GM21737 (cell line): ENCODE data around the gene IQCH.

Experiments
- ATAC-seq: cut with Tn5 transposase; IDR thresholded peaks from one replicate; pipeline ENCODE4 v1.9.1; 2021; ENCODE audit warnings: mild to moderate bottlenecking, moderate library complexity; ENCODE audit not compliant: unreplicated experiment

The IQCH gene

DNA sequence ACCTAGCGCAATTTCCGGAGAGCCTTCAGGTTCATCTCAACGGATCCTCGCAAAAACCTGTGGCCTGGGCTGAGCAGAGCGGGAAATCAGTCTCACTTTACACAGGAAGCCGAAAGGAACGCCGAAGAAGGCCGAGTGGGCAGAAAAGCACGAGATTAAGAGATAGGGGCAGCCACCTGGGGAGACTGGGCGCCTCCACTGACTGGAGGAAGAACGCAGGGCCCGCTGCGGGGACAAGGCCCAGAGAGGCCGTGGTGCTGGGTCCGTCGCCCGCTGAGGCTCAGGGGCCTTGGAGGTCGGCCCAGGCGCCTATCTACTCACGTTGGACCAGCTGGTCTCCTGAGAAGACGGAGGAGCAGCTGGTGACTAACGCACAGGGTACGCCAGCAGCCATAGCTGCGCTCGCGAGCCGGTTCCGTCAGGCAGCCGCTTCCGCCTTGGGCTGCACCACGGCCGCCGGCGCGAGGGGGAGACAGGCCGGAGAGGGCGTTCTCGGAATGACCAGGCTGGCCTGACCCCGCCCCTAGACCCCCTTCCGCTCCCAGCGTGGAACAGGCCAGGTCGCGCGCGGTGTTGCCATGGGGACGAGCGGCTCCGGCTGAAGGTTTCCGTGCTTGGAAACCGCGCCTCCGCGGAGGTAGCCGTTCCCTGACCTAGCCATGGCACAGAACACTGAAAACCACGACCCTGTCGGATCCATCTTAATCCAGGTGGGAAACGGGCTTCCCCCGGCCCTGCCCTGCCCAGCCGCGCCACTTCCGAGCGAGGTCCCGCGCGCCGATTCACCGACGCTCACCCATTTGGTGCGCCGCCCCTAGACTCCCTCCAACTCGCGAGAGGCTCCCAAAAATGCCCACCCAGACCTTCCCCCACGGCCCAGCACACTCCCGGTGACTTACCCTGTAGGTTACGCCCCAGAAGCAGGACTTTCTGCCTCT is at the start of gene IQCH, which contains the start of gene AAGAB:
Gene IQCH (plus strand): TSS at position 549 of the 938 bp plus-strand sequence. CDS start 111 bp downstream, at position 660.
Gene AAGAB (minus strand): TSS at position 424 of the 938 bp plus-strand sequence. CDS start 30 bp downstream, at position 394.
- ATAC-seq, result peak; percentile 94

DNA sequence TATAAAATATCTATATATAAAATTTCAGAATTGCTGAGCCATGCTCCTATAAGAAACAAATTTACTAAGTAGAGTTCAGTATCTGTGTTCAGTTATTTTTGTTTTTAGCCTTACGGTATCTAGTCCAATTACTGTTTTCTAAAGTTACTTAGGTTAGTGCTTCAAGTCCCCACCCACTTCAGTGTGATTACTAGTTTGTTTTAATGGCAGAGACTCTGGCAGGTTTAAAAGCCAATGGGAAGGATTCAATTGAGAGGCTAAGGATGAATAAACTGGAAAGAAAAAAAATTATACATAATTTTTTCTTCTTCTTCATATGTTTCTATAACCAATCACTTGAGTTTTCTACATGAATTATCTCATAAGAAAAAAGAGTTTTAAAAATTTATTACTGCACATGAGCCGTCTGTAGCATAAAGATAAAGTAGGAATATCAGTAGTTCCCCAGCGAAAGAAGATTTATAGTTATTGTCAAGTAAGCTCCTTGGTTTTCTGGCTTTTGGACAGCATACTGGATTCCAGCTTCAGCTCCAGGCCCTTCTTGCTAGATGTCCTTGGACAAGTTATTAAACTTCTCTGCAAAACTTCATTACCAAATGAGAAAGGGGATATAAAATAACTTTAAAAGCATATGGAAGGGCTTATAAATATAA is 46.9 kb upstream of the IQCH start:
- no peak for ATAC-seq

DNA sequence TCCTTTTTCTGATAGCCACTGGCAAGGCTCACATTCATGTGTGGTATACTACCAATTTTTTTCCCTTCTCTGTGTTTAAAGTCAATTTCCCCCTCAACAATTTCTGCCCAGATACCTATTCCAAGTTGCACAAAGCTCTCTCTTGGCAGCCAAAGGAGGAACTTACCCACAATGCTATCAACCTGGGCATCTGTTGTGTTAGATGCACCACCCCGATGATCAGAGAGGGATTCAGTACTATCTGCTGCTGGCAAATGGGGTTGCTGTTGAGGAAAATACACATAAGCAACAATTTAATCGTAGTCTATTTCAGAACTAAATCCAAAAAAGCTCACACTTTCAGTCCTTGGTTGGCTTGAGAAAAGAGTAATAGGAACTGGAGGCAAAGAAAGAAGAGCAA is 46.2 kb upstream of the IQCH start:
- no peak for ATAC-seq

DNA sequence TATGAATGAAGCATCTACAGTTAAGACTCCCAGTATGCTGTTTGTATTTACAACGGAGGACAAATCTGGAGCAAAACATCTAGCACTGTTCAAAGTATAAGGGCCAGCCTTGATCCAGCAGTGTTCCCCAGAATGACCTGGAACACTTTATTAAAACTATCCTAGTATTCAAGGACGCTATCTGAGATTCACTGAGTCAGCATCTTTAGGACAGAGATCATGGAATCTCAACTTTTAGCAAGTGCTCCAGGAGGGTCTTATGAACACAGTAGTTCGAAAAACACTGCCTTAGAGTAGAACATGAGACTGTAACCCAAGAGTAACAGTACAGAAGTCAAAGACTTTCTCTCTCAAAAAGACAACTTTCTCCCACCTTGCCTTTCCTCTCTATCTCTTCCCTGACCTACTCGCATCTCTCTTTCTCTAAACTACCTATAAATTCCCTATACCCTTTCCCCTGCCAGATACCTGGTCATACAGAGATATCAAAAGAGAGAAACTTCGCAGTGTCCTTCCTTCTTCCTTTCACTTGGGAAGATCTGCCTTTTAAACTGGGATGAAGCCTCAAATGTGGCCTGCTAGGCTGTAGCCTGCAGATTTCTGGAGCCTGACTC is 43.9 kb upstream of the IQCH start:
- no peak for ATAC-seq

DNA sequence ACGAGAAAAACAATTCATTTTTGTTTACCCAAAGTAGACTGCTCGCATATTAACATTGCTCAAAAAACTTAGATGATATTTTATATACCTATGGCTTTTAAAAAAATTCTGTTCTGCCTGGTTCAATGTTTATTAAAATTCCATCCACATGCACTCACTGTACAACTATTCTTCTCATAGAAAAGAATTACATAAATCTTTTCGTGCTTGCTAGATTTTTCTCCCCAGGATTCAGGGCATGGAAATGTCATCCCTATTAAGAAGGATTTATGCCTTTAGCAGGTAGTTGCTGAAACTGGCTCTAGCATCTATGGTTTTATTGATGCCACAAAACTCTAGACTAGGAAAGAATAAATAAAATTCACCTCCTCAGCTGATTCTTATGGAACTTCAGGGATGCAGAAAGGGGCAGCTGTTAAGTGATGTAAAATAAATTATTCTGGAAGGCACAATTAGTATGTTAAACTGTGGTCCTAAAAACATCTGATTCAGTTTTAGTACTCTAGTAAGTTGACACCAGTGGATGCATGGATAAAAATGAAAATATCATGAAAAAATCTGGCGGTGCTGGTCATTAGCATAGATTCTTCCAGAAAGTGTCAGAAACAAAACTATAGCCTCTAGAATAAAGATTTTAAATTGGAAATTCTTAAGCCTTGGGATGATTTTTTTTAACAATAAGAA is 41.8 kb upstream of the IQCH start:
- no peak for ATAC-seq

DNA sequence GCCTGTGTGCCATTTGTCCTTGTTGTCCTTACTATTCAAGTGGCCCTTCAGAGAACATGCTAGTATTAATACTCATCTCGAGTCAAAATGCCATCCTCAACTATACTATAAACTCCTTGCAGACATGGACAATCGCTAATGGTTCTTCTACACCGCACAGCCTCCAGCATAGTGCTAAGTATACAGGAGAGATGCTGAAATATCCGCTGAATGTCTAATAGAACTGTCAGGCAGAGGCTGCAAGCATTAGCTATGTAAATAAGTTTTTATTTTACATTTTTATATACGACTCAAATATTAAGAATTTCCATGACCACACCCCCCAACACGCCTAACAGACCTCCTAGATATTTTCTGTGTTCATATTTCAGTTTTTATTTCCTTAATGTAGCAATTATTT is 39.5 kb upstream of the IQCH start:
- ATAC-seq, result no peak

DNA sequence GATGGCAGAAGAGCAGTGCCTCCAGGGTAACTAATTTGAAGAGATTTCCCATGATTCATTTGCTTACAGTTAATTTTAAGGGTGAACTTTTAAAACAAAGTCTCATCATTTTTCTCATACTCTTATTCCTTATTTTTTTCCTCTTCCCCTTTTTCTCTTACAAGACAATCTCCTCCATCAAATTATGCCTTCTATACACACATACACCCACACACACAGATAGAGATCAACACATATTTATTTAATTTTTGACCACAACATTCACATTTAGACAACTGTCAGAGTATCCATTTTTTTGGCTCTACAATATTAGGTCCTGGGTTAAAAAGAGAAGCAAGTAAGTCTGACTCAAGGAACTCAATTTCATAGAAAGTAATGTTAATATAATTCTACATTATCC is 37.7 kb upstream of the IQCH start:
- no peak for ATAC-seq

DNA sequence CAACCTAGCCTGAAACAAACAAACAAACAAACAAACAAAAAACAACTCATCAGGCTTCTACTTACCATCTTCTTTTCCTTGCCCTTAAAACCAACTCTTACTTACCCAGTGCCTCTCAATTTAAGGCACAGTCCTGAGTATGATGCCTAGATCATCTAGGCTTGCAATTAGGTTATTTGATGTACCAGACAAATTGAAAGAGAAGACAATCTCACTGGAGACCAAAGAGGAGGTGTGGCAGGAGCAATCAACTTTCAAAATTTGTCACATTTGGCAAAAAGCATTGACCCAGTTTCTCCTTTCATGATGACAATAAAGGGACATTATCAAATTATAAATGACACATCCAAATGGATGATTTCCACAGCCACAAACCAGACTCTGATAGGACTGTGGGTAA is 36.2 kb upstream of the IQCH start:
- no peak for ATAC-seq

DNA sequence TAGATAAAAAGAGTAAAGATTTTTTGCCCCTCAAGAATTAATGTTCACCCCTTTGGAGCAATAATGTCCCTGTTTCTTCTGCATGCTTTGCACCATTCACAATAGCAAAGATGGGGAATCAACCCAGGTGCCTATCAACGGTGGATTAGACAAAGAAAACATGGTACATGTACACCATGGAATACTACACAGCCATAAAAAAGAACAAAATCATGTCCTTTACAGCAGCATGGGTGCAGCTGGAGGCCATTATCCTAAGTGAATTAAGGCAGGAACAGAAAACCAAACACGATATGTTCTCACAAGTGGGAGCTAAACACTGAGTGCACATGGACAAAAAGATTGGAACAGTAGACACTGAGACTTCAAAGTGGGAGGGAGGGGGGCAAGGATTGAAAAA is 35.3 kb upstream of the IQCH start:
- no peak for ATAC-seq

DNA sequence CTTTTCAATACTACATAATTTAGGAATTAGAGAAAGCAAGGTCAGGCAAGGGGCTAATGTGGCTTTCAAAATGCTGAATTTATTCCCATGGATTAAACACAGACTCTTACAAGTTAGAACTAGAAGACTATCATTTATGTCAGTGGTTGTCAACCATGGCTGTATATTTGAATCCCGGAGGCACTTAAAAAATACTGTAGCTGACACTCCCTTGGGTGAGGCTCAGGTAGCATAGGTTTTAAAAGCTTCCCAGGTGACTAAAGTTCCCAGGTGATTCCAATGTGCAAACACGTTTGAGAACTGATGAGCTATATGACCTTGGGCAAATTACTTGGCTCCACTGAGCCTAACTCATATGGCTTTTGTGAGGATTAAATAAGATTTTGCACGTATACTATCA is 29.7 kb upstream of the IQCH start:
- no peak for ATAC-seq

DNA sequence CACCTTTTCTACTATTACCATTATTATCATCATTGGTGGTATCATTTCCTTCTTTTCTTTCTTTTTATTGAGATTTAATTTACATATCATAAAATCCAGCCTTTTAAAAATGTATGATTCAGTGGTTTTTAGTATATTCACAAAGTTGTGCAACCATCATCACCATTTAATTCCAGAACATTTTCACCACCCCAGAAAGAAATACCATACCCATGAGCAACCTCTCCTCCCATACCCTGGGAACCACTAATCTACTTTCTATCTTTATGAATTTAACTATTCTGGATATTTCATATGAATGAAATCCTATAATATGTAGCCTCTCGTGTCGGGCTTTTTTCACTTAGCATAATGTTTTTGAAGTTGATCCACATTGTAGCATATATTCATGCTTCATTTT is 29.2 kb upstream of the IQCH start:
- no peak for ATAC-seq

DNA sequence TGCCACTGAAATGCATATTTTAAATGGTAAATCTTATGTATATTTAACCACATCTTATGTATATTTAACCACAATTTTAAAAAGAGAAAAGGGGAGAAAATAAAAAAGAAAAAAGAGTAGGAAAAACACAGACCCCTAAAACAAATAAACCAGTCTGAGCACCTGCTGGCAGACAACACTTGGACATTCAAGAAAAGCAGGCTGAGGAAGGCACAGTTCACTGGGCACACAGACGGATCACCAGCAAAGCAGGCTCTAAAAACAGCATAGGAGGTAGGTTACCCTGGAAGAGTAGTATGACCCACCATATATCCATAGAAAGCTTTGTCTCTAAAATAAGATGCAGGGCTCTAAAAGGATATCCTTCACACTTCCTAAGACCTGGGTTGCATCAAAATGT is 27.2 kb upstream of the IQCH start:
- ATAC-seq, result no peak

DNA sequence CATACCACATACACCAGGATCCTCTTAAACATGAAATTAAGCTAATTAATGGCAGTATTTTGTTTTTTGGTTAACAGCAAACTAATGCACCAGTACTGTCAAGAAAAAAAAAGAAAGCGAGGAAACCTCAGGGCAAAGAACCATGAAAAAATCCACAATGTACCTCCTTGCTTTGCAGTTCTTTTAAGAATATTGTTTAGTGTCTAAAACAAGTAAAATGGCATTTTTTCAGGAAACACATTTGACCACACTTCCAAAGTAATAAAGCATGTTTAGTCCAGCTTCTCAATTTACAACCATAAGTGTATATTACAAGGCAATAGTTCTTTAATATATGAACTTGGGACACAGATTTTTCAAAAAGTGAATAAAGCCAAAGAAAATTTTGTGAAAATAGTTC is 26.7 kb upstream of the IQCH start:
- no peak for ATAC-seq

DNA sequence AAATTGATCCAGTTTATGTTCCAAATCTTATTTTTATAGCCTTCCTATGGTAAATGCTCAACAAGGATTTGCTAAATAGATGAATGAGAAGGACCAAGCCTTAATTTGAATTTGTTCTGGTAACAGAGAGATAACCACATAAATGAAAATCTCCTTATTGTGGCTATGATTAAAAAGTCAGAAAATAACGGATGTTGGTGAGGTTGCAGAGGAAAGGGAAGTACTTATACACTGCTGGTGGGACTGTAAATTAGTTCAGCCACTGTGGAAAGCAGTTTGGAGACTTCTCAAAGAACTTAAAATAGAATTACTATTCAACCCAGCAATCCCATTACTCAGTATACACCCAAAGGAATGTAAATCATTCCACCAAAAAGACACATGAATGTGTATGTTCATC is 26.3 kb upstream of the IQCH start:
- no peak for ATAC-seq

DNA sequence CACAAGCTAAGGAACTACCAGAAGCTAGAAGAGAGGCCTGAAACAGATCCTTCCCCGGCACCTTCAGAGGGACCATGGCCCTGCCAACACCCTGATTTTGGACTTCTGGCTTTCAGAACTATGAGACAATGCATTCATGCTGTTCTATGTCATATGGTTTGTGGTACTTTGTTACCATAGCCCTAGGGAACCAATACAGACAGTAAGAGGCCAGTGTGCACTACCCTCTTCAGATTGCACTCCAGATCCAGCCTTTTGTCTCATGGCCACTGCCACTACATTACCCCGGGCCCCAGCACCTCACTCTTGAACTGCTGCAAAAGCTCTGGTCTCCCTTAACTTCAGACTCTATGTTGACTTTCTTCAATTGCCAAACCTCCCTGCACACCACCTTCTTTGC is 24.1 kb upstream of the IQCH start:
- ATAC-seq, result no peak

DNA sequence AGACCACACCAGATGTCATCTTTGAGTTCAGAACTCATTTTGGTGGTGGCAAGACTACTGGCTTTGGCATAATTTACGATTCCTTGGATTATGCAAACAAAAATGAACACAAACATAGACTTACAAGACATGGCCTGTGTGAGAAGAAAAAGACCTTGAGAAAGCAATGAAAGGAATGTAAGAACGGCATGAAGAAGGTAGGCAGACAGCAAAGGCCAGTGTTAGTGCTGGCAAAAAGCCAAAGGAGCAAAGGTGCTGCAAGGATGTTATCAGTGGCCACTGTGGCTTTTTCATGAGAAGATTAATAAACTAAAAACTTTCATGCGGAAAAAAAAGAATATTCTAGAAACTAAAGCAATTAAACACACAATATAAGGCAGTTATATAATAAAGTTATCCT is 22.0 kb upstream of the IQCH start:
- no peak for ATAC-seq

DNA sequence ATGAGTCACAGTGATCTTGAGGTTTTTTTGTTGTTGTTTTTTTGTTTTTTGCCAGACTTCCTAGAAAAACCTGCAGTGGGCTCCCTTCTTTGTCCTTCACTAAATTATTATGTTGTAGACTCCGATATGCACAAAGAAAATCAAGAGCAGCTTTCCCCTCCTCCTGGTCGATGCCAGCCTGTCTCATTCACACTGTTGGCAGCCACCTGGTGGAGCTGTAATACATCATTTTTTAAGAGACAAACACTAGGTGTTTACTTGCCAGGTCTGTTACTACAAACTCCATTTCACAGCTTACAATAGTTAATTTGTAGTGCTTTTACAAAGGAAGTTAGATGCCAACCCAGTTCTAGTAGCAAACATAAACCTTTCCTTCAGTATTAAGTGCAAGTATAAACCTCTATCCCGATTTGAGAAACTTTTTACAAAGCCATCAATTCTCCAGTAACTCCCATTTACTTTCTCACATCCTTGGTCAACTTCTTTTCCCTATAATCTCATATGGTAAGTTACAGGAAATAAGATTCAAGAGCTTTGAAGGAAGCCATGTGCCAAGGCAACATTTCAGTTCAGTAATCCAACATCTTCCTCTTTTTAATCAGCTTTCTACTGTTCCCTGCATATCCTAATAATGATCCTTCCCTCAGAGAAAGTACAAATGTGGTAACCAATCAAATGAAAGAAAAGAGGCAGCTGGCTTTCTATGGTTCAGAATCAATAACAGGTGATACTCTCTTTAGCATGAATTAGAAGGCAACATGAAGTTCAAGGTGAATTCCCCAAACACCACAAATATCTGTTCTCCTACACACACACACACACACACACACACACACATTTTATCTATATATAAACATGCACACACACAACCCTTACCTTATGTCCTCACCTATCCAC is 14.1 kb upstream of the IQCH start:
- no peak for ATAC-seq

DNA sequence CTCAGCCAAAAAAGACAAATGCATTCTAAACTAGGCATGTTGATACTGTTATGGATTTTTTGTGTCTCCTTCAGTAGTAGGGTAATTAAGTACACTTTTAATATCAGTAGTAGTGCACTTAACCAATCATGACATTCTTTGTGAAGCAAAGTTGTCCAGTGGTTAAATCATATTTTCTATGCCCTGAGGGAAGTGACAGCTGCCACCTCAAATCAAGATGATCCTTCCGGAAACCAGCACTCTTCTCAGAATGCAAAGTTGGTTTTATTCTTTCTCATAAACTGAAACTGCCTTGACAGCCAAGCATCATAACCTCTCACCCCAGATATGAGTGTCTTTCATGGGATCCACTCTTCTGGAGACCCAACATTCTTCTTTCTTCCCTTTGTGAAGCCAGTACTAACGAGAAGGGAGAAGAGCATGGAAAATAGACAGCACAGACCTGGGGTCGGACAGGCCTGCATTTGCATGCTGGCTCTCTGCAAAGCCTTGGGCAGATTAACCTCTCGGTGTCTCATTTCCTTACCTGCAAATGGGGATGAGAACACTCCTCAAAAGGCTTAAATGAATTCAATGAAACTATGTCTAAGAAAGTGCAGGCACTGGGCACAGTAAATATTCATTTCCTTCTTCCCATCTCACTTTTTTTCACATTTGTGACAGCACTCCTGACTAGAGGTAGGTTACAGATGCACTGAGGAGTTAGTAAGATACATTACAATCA is 13.3 kb upstream of the IQCH start:
- ATAC-seq, result peak; percentile 70

DNA sequence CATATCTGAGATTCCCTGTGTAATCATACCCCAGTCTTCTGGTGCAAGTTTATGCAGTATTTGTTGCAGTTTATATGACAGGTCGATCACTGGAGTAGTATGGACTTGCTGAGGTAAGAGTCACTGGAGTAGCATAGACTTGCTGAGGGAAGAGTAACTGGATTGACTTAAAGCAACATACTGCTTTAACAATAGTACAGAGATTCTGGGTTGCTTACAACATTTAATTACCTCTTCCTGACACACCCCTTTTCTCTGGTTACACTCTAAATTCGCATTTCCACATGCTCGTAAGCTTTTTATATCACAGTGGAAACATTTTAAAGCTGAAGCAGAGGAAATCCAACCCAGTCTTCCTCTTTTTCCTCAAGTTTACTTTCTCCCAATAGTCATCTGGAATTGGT is 11.9 kb upstream of the IQCH start:
- no peak for ATAC-seq
